MG63 (cell line): Measurements from ENCODE around the gene TUFT1. TPM values are rescaled to one million over a fixed set of nuclear protein-coding genes. Genes with fewer than 3 reads are reported as not detected.
"Not testable (repeated sequence)": the region's sequence is repeated elsewhere in the genome, so short reads cannot be mapped to it uniquely, and the experiment has no call there.

Experiments
- DNase-seq: peaks from one replicate; pipeline ENCODE4 v3.0.0-alpha.2; 2020
- H3K27me3 ChIP-seq: fragments of 250-450 bp; sonication (Bioruptor Pico); 2 replicates; pipeline ENCODE4 v1.5.1; 2020; ENCODE audit warnings: mild to moderate bottlenecking, moderate library complexity
- H3K36me3 ChIP-seq: fragments of 250-450 bp; sonication (Bioruptor Pico); 2 replicates; pipeline ENCODE4 v1.5.1; 2020; ENCODE audit warnings: mild to moderate bottlenecking, moderate library complexity
- H3K4me3 ChIP-seq: fragments of 250-450 bp; sonication (Bioruptor Pico); 2 replicates; pipeline ENCODE4 v1.5.1; 2020; ENCODE audit warnings: mild to moderate bottlenecking, moderate library complexity
- H3K9me3 ChIP-seq: fragments of 250-450 bp; sonication (Bioruptor Pico); 2 replicates; pipeline ENCODE4 v1.5.1; 2020; ENCODE audit warnings: mild to moderate bottlenecking, moderate library complexity
- total RNA-seq: library from RNA; depleted of rRNA; stranded (reverse); fragments of >200 nt; shearing (Covaris generic); gene quantifications from 2 replicates; pipeline ENCODE4 v1.2.3, GENCODE V29; 2014; ENCODE audit warnings: low replicate concordance

TUFT1 gene
- total RNA-seq, 1 experiment from 2014 or later: 19.8 TPM

DNA sequence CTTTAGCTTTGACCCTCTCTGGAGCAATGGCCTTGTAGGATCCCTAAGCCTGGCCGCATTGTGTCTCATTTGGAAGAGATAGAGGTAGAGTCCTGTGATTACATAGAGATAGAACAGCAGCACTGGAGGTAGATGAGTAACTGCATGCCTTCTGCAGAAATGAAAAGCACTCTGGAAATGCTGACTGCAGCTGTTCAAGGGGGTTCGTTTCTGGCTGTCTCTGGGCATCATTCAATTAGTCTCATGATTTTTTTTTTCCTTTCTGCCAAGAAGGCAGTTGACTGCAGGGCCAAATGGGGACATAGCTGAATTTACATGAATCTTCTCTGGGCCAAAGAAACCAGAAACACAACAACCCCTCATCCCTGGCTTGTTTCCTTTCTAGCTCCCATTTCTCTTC lies 43.7 kb downstream of the TUFT1 start:
- Histone ChIP-seq H3K27me3 (no peaks in the 10 kb centered on the region), H3K36me3 (peaks cover 45% of the 10 kb centered on the region), H3K9me3 (no peaks in the 10 kb centered on the region), H3K4me3 (no peak overlapping the region)
- DNase-seq: no peak

DNA sequence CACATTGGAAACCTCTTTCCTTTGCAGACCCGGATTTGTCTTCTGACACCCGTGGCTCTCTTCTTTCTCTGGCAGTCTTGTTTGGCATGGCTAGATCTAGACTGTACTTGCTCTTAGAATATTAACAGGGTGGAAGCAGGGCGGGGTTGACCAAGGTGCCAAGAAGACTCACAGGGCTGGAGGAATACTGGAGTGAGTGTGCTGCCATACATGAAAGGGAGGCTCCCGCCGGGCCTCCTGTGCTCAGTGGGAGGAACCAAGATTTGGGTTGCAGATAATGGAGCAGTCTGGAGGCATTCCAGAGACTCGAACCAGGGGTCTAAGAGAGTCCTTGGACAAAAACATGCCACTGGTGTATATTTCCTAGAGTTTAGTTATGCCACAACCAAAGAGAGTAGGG lies 44.2 kb downstream of the TUFT1 start:
- Histone ChIP-seq H3K27me3 (no peaks in the 10 kb centered on the region), H3K9me3 (no peaks in the 10 kb centered on the region)
- DNase-seq: peak; percentile 30

DNA sequence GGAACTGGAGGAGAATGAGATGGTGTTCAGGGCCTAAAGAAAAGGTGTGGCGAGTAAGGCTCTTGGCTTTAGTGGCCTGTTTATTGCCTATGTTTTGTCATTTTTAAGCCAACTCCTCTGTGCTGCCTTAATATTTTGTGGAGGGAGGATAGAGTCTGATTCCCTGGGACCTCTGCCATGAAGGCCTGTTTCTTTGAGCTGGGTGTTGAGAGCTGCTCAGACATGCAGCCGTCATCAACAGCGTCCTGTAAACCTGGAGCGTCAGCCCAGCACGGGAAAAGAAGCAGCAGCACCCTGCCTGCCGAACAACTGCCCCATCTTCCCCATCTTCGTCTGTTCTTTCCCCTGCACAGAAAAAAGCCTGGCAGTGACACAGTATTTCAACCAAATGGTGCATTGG lies 44.7 kb downstream of the TUFT1 start:
- no peak for DNase-seq
- Histone ChIP-seq H3K27me3 (no peaks in the 10 kb centered on the region), H3K36me3 (peaks cover 36% of the 10 kb centered on the region), H3K4me3 (no peak overlapping the region), H3K9me3 (no peaks in the 10 kb centered on the region)

More for the DNA sequence above, 44.2 kb downstream of the TUFT1 start:
- Histone ChIP-seq H3K36me3 (peaks cover 41% of the 10 kb centered on the region), H3K4me3 (no peak overlapping the region)

DNA sequence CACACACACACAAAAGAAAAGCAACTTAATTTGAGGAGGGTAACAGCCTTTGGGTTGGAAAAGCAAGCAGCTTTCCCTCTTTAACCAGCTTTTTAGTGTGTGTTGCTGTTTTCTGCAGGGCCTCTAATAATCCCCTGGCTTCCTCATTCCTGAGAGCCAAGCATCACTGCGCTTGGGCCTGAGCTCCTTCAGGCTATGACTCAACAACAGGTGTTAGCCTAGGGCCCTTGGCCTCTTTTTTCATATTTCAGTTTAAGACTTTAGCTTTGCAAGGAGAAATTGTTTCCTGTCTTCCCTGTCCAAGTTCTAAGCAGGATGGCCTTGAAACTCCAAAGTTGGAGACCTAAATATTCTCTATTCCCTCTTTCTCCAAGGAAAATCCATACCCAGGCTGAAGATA lies 45.5 kb downstream of the TUFT1 start:
- Histone ChIP-seq H3K36me3 (peaks cover 31% of the 10 kb centered on the region), H3K4me3 (no peak overlapping the region), H3K9me3 (no peaks in the 10 kb centered on the region), H3K27me3 (no peaks in the 10 kb centered on the region)
- peak; percentile 52 for DNase-seq

DNA sequence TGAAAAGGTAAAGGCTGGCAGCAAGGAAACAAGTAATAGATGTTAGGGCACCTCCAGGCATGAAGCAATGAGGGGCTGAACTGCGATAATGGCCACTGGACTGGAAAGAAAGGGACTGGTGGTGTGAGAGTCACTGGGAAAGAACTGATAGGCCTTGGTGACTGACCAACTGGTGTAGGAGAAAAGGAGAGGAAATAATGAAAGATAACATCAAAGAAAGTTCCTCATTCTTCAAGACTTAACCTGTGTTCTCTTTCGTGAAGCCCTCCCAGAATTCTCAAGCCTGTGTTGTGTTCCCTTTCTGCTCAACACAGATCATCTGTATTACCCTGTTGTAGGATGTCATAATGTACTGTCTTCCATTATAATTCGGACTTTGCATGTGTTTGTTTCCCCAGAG lies 50.9 kb downstream of the TUFT1 start:
- Histone ChIP-seq H3K27me3 (no peaks in the 10 kb centered on the region), H3K9me3 (no peaks in the 10 kb centered on the region), H3K36me3 (no peaks in the 10 kb centered on the region), H3K4me3 (no peak overlapping the region)
- DNase-seq: no peak

DNA sequence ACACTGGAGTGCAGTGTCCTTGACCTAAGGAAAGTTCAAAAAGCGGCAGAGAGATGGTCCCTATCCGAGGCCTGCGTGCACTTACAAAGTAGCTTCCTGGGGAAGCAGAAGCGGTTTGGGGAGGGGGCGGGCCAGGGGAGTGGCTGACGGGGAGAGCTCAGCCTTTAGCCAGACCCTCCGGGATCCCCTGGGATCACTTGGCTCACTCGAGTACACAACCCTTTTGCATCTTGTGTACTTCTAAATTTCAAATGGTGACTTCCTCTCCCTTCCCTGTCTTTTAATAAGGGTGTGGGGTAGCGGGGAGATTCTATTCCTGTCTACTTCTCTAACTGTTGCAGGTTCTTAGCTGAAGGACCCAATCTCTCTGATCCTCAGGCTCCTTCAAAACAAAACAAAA lies 53.6 kb downstream of the TUFT1 start:
- no peaks in the 10 kb centered on the region for H3K9me3 ChIP-seq
- no peaks in the 10 kb centered on the region for H3K36me3 ChIP-seq
- H3K4me3 ChIP-seq: no peak overlapping the region
- DNase-seq: no peak
- no peaks in the 10 kb centered on the region for H3K27me3 ChIP-seq

DNA sequence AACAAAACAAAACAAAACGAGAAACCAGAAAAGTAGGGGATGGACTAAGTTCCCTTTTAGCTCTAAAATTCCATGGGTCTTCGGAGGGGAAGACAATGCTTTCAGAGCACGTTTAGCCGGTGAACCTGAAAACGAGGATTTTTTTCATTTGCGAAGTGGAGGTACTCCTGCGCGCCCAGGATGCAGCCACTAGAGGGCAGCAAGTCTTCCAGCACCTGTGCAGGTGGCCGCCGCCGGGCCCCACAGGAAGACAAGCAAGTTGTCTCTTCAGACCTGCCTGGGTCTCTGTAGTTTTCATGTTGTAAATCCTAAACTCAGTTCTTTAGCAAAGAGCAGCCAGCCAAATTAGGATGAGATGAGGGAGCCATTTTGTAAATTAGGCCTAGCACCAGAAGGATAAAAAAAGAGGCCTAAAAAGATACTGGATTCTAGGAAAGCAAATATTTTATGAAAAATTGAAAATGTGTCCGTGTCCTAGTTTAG lies 54.1 kb downstream of the TUFT1 start:
- Histone ChIP-seq H3K9me3 (no peaks in the 10 kb centered on the region), H3K4me3 (no peak overlapping the region), H3K36me3 (no peaks in the 10 kb centered on the region), H3K27me3 (no peaks in the 10 kb centered on the region)
- DNase-seq: peak; percentile 38

DNA sequence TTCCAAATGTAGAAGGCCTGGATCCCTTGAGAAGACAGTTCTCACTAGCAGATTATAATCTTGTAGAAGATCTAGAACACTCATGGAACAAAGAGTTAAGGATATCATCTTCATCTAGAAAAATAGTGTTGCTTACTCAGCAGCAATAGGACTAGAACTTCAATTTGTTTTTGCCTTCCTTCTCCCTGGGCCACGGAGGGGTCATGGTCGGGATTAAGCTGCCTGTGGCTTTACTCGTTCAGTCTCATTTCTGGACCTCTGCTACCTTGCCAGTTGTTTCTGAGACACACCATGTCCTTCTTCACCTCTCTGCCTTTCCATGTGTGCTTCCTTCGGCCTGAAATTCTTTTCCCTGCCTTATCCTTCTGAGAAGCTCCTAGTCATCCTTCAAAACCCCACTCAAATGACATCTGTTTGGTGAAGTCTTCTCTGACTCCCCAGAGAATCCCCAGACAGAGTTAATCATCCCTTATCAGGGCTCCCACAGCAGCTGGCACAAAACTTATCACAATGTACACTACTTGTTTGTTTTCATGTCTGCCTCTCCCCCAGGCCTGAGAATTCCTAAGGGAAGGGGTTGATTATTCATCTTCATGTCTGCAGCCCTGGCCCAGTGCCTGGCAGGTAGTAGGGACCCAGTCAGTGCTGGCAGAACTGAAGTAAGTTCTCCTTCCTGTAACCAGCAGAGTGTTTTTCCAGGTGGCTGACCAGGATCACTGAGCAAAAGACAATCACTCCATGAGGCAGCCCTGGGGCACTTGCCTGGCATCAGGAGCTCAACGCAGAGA lies 56.3 kb downstream of the TUFT1 start:
- Histone ChIP-seq H3K27me3 (no peaks in the 10 kb centered on the region), H3K36me3 (no peaks in the 10 kb centered on the region), H3K4me3 (no peak overlapping the region), H3K9me3 (no peaks in the 10 kb centered on the region)
- DNase-seq: peak; percentile 51

DNA sequence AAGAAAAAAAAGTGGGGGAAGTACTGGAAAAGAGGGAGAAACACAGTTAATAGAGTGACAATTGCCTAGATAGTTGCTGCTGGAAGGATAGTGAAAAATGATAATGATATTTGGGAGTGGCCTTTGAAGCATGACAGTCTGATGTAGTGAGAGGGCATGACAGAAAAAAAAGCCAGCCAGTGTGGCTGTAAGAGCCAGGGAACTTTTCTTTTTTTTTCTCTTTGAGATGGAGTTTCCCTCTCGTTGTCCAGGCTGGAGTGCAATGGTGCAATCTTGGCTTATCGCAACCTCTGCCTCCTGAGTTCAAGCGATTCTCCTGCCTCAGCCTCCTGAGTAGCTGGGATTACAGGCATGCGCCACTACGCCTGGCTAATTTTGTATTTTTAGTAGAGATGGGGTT lies 62.4 kb downstream of the TUFT1 start:
- not testable (repeated sequence) for H3K27me3 ChIP-seq, H3K9me3 ChIP-seq, H3K4me3 ChIP-seq, H3K36me3 ChIP-seq, DNase-seq

DNA sequence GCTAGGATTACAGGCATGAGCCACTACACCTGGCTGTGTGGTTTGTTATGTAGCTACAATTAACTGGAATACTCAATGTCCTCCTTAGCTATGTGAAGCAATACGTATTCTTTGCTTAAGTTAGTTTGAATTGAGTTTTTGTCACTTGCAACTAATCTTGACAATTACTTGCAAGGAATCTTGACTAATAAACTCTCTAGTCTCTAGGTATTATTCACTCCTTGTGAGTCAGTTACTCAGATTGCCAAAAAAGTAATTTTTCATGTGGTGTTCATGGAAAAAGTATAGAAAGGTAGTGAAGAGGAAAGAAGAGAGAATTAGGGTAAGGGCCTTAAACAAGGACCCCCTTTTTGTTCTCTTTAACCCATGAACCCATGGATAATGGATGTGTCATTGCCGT lies 64.2 kb downstream of the TUFT1 start:
- H3K9me3 ChIP-seq: no peaks in the 10 kb centered on the region
- H3K27me3 ChIP-seq: no peaks in the 10 kb centered on the region
- DNase-seq: no peak
- H3K4me3 ChIP-seq: no peak overlapping the region
- H3K36me3 ChIP-seq: no peaks in the 10 kb centered on the region

DNA sequence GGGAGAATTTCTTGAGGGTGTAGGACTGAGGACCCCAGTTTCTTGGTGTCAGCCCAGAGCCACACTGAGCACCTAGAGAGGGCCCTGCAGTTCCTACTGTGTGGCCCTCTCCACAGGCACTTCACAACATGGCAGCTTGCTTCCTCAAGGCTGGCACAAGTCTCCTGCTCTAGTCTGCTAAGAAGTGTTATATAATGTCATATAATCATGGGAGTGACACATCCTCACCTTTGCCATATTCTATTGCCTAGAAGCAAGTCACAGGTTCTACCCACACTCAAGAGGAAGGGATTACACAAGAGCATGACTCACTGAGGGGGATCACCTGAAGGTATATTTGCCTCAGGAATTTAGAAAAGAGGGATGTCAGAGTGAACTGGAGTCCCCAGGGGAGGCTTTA lies 66.3 kb downstream of the TUFT1 start:
- Histone ChIP-seq H3K4me3 (no peak overlapping the region), H3K27me3 (no peaks in the 10 kb centered on the region), H3K36me3 (no peaks in the 10 kb centered on the region), H3K9me3 (no peaks in the 10 kb centered on the region)
- no peak for DNase-seq

DNA sequence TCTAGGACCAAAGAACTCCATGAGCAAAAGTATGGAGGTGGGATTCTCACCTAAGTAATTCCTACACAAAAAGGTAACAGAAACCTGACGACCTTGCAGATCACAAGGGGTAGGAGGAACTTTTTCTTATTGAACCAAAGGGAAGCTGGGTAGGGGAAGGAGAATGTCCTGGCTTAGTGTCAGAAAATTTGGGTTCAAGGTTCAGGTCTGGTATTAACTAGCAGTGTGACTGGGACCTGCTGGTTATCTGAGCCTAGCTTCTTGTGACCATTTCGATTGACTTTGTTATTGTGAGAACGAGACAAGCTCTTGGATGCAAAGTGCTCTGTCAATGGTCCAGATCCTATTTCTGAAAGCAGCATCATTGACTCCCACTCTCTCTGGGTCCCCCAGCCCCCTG lies 66.7 kb downstream of the TUFT1 start:
- DNase-seq: no peak
- Histone ChIP-seq H3K36me3 (no peaks in the 10 kb centered on the region), H3K27me3 (no peaks in the 10 kb centered on the region), H3K4me3 (no peak overlapping the region), H3K9me3 (no peaks in the 10 kb centered on the region)

DNA sequence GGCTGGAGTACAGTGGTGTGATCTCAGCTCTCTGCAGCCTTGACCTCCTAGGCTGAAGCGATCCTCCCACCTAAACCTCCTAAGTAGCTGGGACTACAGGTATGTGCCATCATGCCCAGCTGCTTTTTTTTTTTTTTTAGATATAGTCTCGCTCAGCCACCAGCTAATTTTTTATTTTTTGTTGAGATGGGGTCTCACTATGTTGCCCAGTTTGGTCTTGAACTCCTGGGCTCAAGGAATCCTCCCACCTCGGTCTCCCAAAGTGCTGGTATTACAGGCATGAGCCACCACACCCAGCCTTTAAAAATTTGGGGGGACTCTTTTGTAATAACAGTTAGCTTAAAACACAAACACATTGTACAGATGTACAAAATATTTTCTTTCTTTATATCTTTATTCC lies 70.0 kb downstream of the TUFT1 start:
- DNase-seq: no peak
- H3K27me3 ChIP-seq: no peaks in the 10 kb centered on the region
- H3K4me3 ChIP-seq: no peak overlapping the region
- no peaks in the 10 kb centered on the region for H3K9me3 ChIP-seq
- H3K36me3 ChIP-seq: no peaks in the 10 kb centered on the region

DNA sequence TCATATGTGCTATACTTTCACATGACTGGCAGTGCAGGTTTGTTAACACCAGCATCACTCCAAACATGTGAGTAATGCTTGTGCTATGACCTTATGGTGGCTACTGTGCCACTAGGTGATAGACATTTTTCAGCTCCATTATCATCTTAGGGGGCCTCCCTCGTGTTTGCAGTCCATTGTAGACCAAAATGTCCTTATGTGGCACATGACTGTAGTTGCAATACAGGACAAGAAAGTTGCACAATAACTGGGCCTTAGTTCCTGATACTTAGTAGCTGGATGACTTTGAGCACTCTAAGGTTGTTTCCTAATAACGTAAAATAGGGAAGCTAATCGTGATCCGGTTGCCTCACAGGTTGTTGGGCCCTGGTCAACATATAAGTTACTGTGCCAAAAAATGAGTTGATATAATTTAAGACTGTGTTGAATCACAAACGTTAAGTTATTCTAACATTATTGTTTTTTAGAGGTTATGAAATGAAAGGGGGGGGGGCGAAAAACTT lies 71.2 kb downstream of the TUFT1 start:
- DNase-seq: no peak
- no peaks in the 10 kb centered on the region for H3K9me3 ChIP-seq
- H3K27me3 ChIP-seq: no peaks in the 10 kb centered on the region
- H3K4me3 ChIP-seq: peak overlapping the region; percentile 89
- no peaks in the 10 kb centered on the region for H3K36me3 ChIP-seq

DNA sequence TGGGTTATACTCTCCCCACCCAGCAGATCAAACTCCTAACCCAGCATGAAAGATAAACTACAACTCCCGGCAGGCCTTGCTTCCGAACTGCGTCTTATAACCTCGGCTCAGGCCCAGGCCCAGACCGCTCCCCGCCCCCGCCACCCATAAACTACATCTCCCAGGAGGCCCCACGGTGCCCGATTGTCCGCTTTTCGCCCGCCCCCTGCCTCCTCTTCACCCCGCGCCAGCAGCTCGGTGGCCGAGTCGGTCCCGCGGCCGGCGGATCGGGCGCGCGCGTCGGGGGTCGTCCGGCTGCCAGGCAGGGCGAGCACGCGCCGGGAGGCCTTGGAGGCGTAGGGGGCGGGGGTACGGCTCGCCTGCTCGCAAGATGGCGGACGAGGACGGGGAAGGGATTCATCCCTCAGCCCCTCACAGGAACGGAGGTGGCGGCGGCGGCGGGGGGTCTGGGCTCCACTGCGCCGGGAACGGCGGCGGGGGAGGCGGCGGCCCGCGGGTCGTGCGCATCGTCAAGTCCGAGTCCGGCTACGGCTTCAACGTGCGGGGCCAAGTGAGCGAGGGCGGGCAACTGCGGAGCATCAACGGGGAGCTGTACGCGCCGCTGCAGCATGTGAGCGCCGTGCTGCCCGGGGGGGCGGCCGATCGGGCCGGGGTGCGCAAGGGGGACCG lies 71.9 kb downstream of the TUFT1 start, which contains the start of gene SNX27:
SNX27 (plus strand) TSS at position 219 of the 669 bp plus-strand sequence; CDS start at position 371, 152 bp downstream.
- peak within 1 kb of the TSS; percentile 89 for H3K4me3 ChIP-seq
- H3K9me3 ChIP-seq: no peaks in the 10 kb centered on the region
- peak; percentile 96 for DNase-seq
- no peaks in the 10 kb centered on the region for H3K36me3 ChIP-seq
- no peaks in the 10 kb centered on the region for H3K27me3 ChIP-seq

DNA sequence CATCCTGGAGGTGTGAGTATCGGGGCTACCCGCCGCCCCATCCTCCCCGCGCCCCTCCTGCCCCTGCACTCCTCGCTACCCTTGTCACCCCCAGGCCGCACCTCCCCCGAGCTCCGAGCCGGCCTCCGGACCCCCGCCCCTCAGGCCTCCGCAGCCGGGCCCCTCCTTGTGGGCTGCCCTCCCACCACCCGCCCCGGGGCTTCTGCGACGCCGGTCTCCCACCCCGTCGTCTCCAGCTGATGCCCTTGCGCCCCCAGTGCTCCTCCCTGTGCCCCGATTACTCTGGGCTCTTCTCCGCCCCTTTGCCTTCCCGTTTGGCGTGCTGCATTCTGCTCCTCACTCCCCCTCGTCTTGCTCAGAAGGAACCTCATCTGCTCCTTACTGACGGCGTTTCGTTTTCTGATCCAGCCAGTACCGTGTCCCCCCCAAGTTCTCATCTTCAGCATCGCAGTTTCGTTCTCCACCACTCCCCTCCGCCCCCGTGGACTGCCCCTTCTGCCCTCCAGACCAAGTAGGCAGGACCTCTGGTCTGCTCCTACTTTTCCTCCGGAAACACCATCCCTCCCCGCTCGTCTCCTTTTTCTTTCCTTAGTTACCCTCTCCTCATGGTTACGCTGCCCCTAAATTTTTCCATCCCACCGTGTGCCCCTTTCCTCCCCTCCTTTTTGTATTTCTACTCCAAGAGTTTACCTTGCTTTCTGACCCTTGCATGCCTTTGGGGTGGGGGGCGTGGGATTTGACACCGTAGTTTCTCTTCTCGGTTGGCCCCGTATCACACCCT lies 72.6 kb downstream of the TUFT1 start:
- peak overlapping the region; percentile 89 for H3K4me3 ChIP-seq
- no peaks in the 10 kb centered on the region for H3K27me3 ChIP-seq
- peak; percentile 36 for DNase-seq
- no peaks in the 10 kb centered on the region for H3K9me3 ChIP-seq
- H3K36me3 ChIP-seq: 0 out of 2 replicates have a peak, but pooled peaks cover 2% of the 10 kb centered on the region

DNA sequence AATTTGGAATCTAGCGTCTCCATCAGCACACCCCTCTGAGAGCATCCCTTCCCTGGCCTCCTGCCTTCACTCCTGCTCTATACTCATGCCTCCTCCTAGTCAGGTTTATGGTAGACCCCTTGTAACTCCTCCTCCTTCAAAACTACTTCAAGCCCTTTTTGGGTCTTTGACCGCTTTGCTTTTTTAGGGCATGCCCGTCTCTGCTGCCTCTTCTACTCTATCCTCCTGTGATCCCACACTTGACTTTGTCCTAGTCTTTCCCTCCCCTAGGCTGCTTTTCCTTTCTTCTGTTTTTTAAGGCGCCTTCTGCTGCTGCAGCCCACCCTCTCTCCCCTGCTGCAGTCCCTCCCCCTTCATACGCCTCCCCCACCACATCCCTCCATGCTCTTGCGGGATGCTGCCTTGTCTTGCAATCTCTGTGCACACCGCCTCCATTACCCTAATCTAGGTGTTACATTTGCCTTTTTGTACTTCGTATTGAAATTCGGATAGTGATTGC lies 73.2 kb downstream of the TUFT1 start:
- Histone ChIP-seq H3K4me3 (peak overlapping the region; percentile 89), H3K9me3 (no peaks in the 10 kb centered on the region), H3K36me3 (0 out of 2 replicates have a peak, but pooled peaks cover 2% of the 10 kb centered on the region), H3K27me3 (no peaks in the 10 kb centered on the region)
- DNase-seq: no peak
